Measurements from ENCODE around the gene PNKD.

Gene PNKD

GRCh38 chr2:218327451-218328210, 57.3 kb downstream of the PNKD start:
- no peak overlapping the region for H3K4me2 ChIP-seq (ENCODE audit: low read depth, low read length, poor library complexity, severe bottlenecking)
- no peak overlapping the region for H2AFZ ChIP-seq (ENCODE audit: low read length)
- H3F3A ChIP-seq (ENCODE audit: low read depth) = no peaks in the 10 kb centered on the region
- no peak overlapping the region for H3K9ac ChIP-seq (ENCODE audit: low read depth, low read length, poor library complexity, severe bottlenecking)
- H3K36me3 ChIP-seq (ENCODE audit: insufficient read depth, low read length) = no peaks in the 10 kb centered on the region
- H3K27me3 ChIP-seq (ENCODE audit: insufficient read depth, low read length, poor library complexity, severe bottlenecking) = no peaks in the 10 kb centered on the region
- no peak overlapping the region for H3K4me3 ChIP-seq (ENCODE audit: low read length, poor library complexity, severe bottlenecking)
- no peaks in the 10 kb centered on the region for H4K20me1 ChIP-seq (ENCODE audit: insufficient read depth, low read length, poor library complexity, severe bottlenecking)
- no peaks in the 10 kb centered on the region for H3K9me2 ChIP-seq (replicated peaks; ENCODE audit: low read depth, low read length)
- no peaks in the 10 kb centered on the region for H3K9me3 ChIP-seq (ENCODE audit: insufficient read depth, low read depth, low read length)
- TF ChIP-seq, protein P1, sequence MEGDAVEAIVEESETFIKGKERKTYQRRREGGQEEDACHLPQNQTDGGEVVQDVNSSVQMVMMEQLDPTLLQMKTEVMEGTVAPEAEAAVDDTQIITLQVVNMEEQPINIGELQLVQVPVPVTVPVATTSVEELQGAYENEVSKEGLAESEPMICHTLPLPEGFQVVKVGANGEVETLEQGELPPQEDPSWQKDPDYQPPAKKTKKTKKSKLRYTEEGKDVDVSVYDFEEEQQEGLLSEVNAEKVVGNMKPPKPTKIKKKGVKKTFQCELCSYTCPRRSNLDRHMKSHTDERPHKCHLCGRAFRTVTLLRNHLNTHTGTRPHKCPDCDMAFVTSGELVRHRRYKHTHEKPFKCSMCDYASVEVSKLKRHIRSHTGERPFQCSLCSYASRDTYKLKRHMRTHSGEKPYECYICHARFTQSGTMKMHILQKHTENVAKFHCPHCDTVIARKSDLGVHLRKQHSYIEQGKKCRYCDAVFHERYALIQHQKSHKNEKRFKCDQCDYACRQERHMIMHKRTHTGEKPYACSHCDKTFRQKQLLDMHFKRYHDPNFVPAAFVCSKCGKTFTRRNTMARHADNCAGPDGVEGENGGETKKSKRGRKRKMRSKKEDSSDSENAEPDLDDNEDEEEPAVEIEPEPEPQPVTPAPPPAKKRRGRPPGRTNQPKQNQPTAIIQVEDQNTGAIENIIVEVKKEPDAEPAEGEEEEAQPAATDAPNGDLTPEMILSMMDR (conservative IDR thresholded peaks at IDR 0.05; ENCODE audit: low read length) = no peak
- TF ChIP-seq EZH2phosphoT487 (IDR thresholded peaks at IDR 0.05; ENCODE audit: borderline replicate concordance) = no peak
- peaks cover 16% of the 10 kb centered on the region for H3K4me1 ChIP-seq (ENCODE audit: insufficient read depth, low read length, poor library complexity, severe bottlenecking)
- no peaks in the 10 kb centered on the region for H3K79me2 ChIP-seq (ENCODE audit: insufficient read depth, low read length)

GRCh38 chr2:218328294-218328693, 58.0 kb downstream of the PNKD start:
- Histone ChIP-seq H3K4me2 (ENCODE audit: low read depth, low read length, poor library complexity, severe bottlenecking) (no peak overlapping the region), H3K4me3 (ENCODE audit: low read length, poor library complexity, severe bottlenecking) (no peak overlapping the region), H4K20me1 (ENCODE audit: insufficient read depth, low read length, poor library complexity, severe bottlenecking) (no peaks in the 10 kb centered on the region), H3K4me1 (ENCODE audit: insufficient read depth, low read length, poor library complexity, severe bottlenecking) (peaks cover 10% of the 10 kb centered on the region), H3K79me2 (ENCODE audit: insufficient read depth, low read length) (no peaks in the 10 kb centered on the region), H3K9ac (ENCODE audit: low read depth, low read length, poor library complexity, severe bottlenecking) (no peak overlapping the region), H3K9me3 (ENCODE audit: insufficient read depth, low read depth, low read length) (no peaks in the 10 kb centered on the region), H3F3A (ENCODE audit: low read depth) (no peaks in the 10 kb centered on the region), H3K9me2 (replicated peaks; ENCODE audit: low read depth, low read length) (no peaks in the 10 kb centered on the region), H2AFZ (ENCODE audit: low read length) (no peak overlapping the region), H3K36me3 (ENCODE audit: insufficient read depth, low read length) (no peaks in the 10 kb centered on the region), H3K27me3 (ENCODE audit: insufficient read depth, low read length, poor library complexity, severe bottlenecking) (no peaks in the 10 kb centered on the region)
- no peak for TF ChIP-seq EZH2phosphoT487 (IDR thresholded peaks at IDR 0.05; ENCODE audit: borderline replicate concordance)
- TF ChIP-seq, protein P1 (conservative IDR thresholded peaks at IDR 0.05; ENCODE audit: low read length) = no peak

DNA sequence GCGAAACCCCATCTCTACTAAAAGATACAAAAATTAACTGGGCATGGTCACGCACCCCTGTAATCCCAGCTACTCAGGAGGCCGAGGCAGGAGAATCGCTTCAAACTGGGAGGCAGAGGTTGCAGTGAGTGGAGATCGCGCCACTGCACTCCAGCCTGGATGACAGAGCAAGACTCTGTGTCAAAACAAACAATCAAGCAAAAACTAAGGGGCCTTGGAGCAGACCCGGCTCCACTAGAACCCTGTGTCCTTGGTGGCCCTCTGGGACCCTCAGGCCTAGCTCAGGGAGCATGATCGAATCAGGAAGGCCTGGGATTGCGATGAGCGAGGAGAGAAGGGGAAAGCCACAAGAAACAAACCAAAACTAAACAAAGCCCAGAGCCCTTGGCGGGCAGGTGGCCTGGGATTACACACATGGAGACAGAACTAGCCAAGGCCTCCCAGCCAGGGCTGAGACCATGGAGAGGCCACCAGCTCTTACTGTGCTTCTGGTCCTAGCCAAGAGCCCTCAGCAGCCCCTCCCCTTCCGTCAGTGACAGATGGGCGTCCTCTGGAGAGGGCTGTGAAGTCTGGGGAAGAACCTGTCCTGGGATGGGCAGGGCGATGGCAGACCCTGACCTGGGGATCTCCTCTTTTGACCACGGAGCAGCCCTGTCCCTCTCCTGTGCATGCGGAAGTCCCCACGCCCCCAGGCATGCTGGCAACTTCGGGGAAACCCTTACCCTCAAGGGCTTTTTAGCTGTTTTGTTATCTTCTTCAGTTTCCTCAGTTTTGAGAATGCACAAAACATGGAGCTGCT, 58.9 kb downstream of the PNKD start:
- no peak overlapping the region for H3K4me3 ChIP-seq (ENCODE audit: low read length, poor library complexity, severe bottlenecking)
- H2AFZ ChIP-seq (ENCODE audit: low read length) = no peak overlapping the region
- H3K4me2 ChIP-seq (ENCODE audit: low read depth, low read length, poor library complexity, severe bottlenecking) = no peak overlapping the region

More for the DNA sequence above, 58.9 kb downstream of the PNKD start:
- Histone ChIP-seq H3K9me3 (ENCODE audit: insufficient read depth, low read depth, low read length) (no peaks in the 10 kb centered on the region), H3K9ac (ENCODE audit: low read depth, low read length, poor library complexity, severe bottlenecking) (no peak overlapping the region), H3K27me3 (ENCODE audit: insufficient read depth, low read length, poor library complexity, severe bottlenecking) (no peaks in the 10 kb centered on the region), H3K36me3 (ENCODE audit: insufficient read depth, low read length) (no peaks in the 10 kb centered on the region), H3K79me2 (ENCODE audit: insufficient read depth, low read length) (no peaks in the 10 kb centered on the region), H3F3A (ENCODE audit: low read depth) (no peaks in the 10 kb centered on the region), H3K4me1 (ENCODE audit: insufficient read depth, low read length, poor library complexity, severe bottlenecking) (peaks cover under 1% of the 10 kb centered on the region), H3K9me2 (replicated peaks; ENCODE audit: low read depth, low read length) (no peaks in the 10 kb centered on the region), H4K20me1 (ENCODE audit: insufficient read depth, low read length, poor library complexity, severe bottlenecking) (no peaks in the 10 kb centered on the region)
- TF ChIP-seq, protein P1 (conservative IDR thresholded peaks at IDR 0.05; ENCODE audit: low read length) = no peak
- TF ChIP-seq EZH2phosphoT487 (IDR thresholded peaks at IDR 0.05; ENCODE audit: borderline replicate concordance) = no peak
